PC-9 (cell line): ENCODE data around the gene TBC1D14.

ENCODE experiments used
- CTCF ChIP-seq: fragments of 200-600 bp; sonication (generic); conservative IDR thresholded peaks from 2 replicates; pipeline ENCODE4 v1.6.1; 2017; ENCODE audit warnings: mixed run types, antibody characterized with exemption, mild to moderate bottlenecking, moderate library complexity
- EZH2 ChIP-seq: fragments of 200-600 bp; sonication (generic); IDR thresholded peaks from 2 replicates; pipeline ENCODE4 v1.8.0; 2017; ENCODE audit warnings: antibody characterized with exemption, low read depth

GRCh38 chr4:6939761-6940743 is 30.4 kb downstream of the TBC1D14 start:
- TF ChIP-seq CTCF (no peak), EZH2 (no peak)
